K562 (cell line): Measurements from ENCODE around the gene TMCC1. TPM values are rescaled to one million over a fixed set of nuclear protein-coding genes. Genes with fewer than 3 reads are reported as not detected.

ENCODE experiments used
- ATAC-seq: fragments of 200-7000 bp; cut with Tn5 transposase; 3 replicates; pipeline ENCODE4 v1.9.1; 2020; ENCODE audit warnings: moderate library complexity
- BruUV-seq: library from RNA; stranded (reverse); fragments of 400-500 nt; replicated peaks from 2 replicates; lab custom pipeline; 2021; lab: Mats Ljungman, UMichigan
- CTCF ChIA-PET: fragments of 300-600 bp; formaldehyde crosslinking; extraction: SDS; loops from one replicate; lab custom pipeline; 2021; ENCODE audit warnings: low intra/inter-chr PET ratio; lab: Yijun Ruan, JAX
- POLR2A ChIA-PET: fragments of 300-600, 350-650 bp; sonication (Branson Sonifier 250); formaldehyde crosslinking; extraction: SDS; loops from one replicate; lab custom pipeline; 2021; ENCODE audit warnings: antibody characterized with exemption, inconsistent platforms; lab: Yijun Ruan, JAX
- DNase-seq, 4 experiments: peaks; one replicate each; pipeline versions ENCODE4 v3.0.0 to v3.0.0-alpha.2; 2011 to 2018; ENCODE audit warnings: low spot score in 3 of 4, mixed read lengths in 3 of 4; ENCODE audit errors: extremely low read depth in 1 of 4
- FAIRE-seq: peaks from 2 replicates; lab custom pipeline; 2011; peaks lifted over from hg19 to GRCh38; lab: Jason Lieb, UNC
- H2AFZ ChIP-seq: 2 replicates; pipeline ENCODE4 v1.6.0; 2011; ENCODE audit warnings: low read depth, low read length, control low read depth, inconsistent platforms
- H3K27ac ChIP-seq: fragments of 200-600 bp; 3 replicates; pipeline ENCODE4 v1.8.0; 2011; ENCODE audit warnings: low read depth, mild to moderate bottlenecking, control low read depth, inconsistent platforms, low read length, moderate library complexity, mixed read lengths; ENCODE audit errors: extremely low read depth
- H3K27me3 ChIP-seq, 2 experiments: fragments of 300-600 bp in 1 of 2; 2 replicates in 1 of 2; 3 replicates in 1 of 2; pipeline versions ENCODE4 v1.6.0 to v1.8.0; 2011; ENCODE audit warnings: inconsistent platforms in 2 of 2, low read length in 2 of 2, mild to moderate bottlenecking in 1 of 2, mixed read lengths in 1 of 2, moderate library complexity in 1 of 2; ENCODE audit not compliant: control insufficient read depth in 2 of 2, insufficient read depth in 2 of 2
- H3K36me3 ChIP-seq: fragments of 300-600 bp; 3 replicates; pipeline ENCODE4 v1.8.0; 2011; ENCODE audit warnings: mild to moderate bottlenecking, low read length, inconsistent platforms; ENCODE audit not compliant: control insufficient read depth, insufficient read depth
- H3K4me1 ChIP-seq, 2 experiments: fragments of 200-600 bp in 1 of 2; replicated peaks in 1 of 2; 2 replicates in 1 of 2; 3 replicates in 1 of 2; pipeline versions ENCODE4 v1.5.1 to v1.8.0; 2011; ENCODE audit warnings: inconsistent platforms in 2 of 2, low read length in 2 of 2, mild to moderate bottlenecking in 1 of 2, mixed read lengths in 1 of 2, moderate library complexity in 1 of 2; ENCODE audit not compliant: control insufficient read depth in 2 of 2, insufficient read depth in 2 of 2
- H3K4me2 ChIP-seq: 2 replicates; pipeline ENCODE4 v1.6.1; 2011; ENCODE audit warnings: low read length, control low read depth, inconsistent platforms, mixed read lengths; ENCODE audit not compliant: insufficient read depth
- H3K4me3 ChIP-seq: fragments of 200-600 bp; sonication (generic), shearing (Covaris generic); 2 replicates; pipeline ENCODE4 v1.5.1; 2016; ENCODE audit warnings: control low read depth, inconsistent platforms
- H3K79me2 ChIP-seq: fragments of 200-600 bp; 3 replicates; pipeline ENCODE4 v1.8.0; 2011; ENCODE audit warnings: low read length, inconsistent platforms; ENCODE audit not compliant: control insufficient read depth, insufficient read depth
- H3K9ac ChIP-seq, 2 experiments: 2 replicates each; pipeline versions ENCODE4 v1.6.0 to v1.6.1; 2011; ENCODE audit warnings: low read depth in 2 of 2, low read length in 2 of 2, control low read depth in 1 of 2, inconsistent platforms in 1 of 2, mild to moderate bottlenecking in 1 of 2, mixed read lengths in 1 of 2; ENCODE audit not compliant: insufficient read depth in 1 of 2
- H3K9me1 ChIP-seq: one replicate; pipeline ENCODE4 v1.6.0; 2011; ENCODE audit warnings: inconsistent platforms, mild to moderate bottlenecking, low read length, moderate library complexity; ENCODE audit not compliant: control insufficient read depth, insufficient read depth
- H3K9me3 ChIP-seq: replicated peaks from 2 replicates; pipeline ENCODE4 v1.5.1; 2011; ENCODE audit warnings: low read depth, low read length, inconsistent platforms; ENCODE audit not compliant: control insufficient read depth, insufficient read depth
- H4K20me1 ChIP-seq: replicated peaks from 2 replicates; pipeline ENCODE4 v1.6.1; 2011; ENCODE audit warnings: low read length, inconsistent platforms, mixed read lengths; ENCODE audit not compliant: control insufficient read depth, insufficient read depth
- ADNP ChIP-seq: fragments of 200-800 bp; sonication (Bioruptor generic); IDR thresholded peaks from 2 replicates; pipeline ENCODE4 v1.6.1; 2016; ENCODE audit warnings: missing genetic modification characterization, missing compliant biosample characterization
- CREM ChIP-seq: IDR thresholded peaks from 2 replicates; pipeline ENCODE4 v1.6.1; 2014; ENCODE audit warnings: antibody characterized with exemption, low read depth
- HMBOX1 ChIP-seq: sonication (generic); IDR thresholded peaks from 2 replicates; pipeline ENCODE4 v1.6.1; 2016
- JUND ChIP-seq, 2 experiments: IDR thresholded peaks; 2 replicates in 1 of 2; 3 replicates in 1 of 2; pipeline ENCODE4 v1.6.1; 2011; ENCODE audit warnings: borderline replicate concordance in 2 of 2, low read depth in 2 of 2, low read length in 2 of 2, improper control_type of control experiment in 1 of 2, missing biosample characterization in 1 of 2, missing genetic modification characterization in 1 of 2, missing genetic modification reagents in 1 of 2
- KDM1A ChIP-seq, 2 experiments: fragments of 450-650 bp; IDR thresholded peaks; 2 replicates each; pipeline ENCODE4 v1.6.1; 2016; ENCODE audit warnings: mild to moderate bottlenecking in 2 of 2
- MEF2A ChIP-seq: IDR thresholded peaks from 2 replicates; pipeline ENCODE4 v1.6.1; 2011; ENCODE audit warnings: low read depth, mild to moderate bottlenecking, low read length, moderate library complexity; ENCODE audit not compliant: control insufficient read depth
- MEIS2 ChIP-seq: fragments of 450-650 bp; IDR thresholded peaks from 2 replicates; pipeline ENCODE4 v1.6.1; 2014; ENCODE audit warnings: mild to moderate bottlenecking; ENCODE audit not compliant: partially characterized antibody
- RBM15 ChIP-seq: fragments of 200-400 bp; formaldehyde crosslinking; IDR thresholded peaks from 2 replicates; pipeline ENCODE4 v1.6.1; 2018; ENCODE audit warnings: mild to moderate bottlenecking, low read length, moderate library complexity; ENCODE audit not compliant: insufficient read depth
- RBM25 ChIP-seq: fragments of 200-400 bp; formaldehyde crosslinking; IDR thresholded peaks from 2 replicates; pipeline ENCODE4 v1.6.1; 2018; ENCODE audit warnings: low read length, low read depth, moderate library complexity; ENCODE audit not compliant: severe bottlenecking
- TEAD2 ChIP-seq: fragments of 450-650 bp; IDR thresholded peaks from 2 replicates; pipeline ENCODE4 v1.6.1; 2016; ENCODE audit warnings: missing genetic modification characterization, control low read depth, missing compliant biosample characterization
- ZFPM2 ChIP-seq: fragments of 250-450 bp; sonication (Bioruptor Pico); IDR thresholded peaks from 2 replicates; pipeline ENCODE4 v1.5.1; 2022; ENCODE audit warnings: mild to moderate bottlenecking
- ZKSCAN1 ChIP-seq: fragments of 150-350 bp; IDR thresholded peaks from 2 replicates; pipeline ENCODE4 v1.6.1; 2016; ENCODE audit warnings: low read depth, low read length
- ZNF445 ChIP-seq: fragments of 250-450 bp; sonication (Bioruptor Pico); IDR thresholded peaks from 2 replicates; pipeline ENCODE4 v1.4.0; 2020; ENCODE audit warnings: low read depth, mild to moderate bottlenecking, moderate library complexity
- ZNF699 ChIP-seq: fragments of 250-450 bp; sonication (Bioruptor Pico); IDR thresholded peaks from 2 replicates; pipeline ENCODE4 v1.8.0; 2021; ENCODE audit warnings: mild to moderate bottlenecking, moderate library complexity; ENCODE audit not compliant: insufficient replicate concordance
- WGBS: fragments of 100-300 bp; shearing (Covaris generic); methylation state at CpG from one replicate; pipeline ENCODE4 v1.1.6; 2016; ENCODE audit warnings: low coverage, mixed read lengths; ENCODE audit not compliant: insufficient coverage; ENCODE audit errors: missing lambda C conversion rate; 5-methylcytosine and 5-hydroxymethylcytosine counted together
- in situ Hi-C: fragments of 300-500 bp; cut with MboI; formaldehyde crosslinking; loops from 4 replicates; pipeline ENCODE4 v1.15.0; 2018; ENCODE audit warnings: inconsistent platforms, mixed read lengths
- intact Hi-C: fragments of 100-400 bp; cut with micrococcal nuclease; formaldehyde crosslinking; loops from 2 replicates; pipeline ENCODE4 v1.14.2; 2022
- polyA plus RNA-seq, 8 experiments: library from polyadenylated mRNA; depleted of rRNA in 4 of 8; stranded (reverse) in 5 of 8; unstranded in 3 of 8; fragments of >200 nt; fragmentation: Nextera tagmentation in 2 of 8; fragmentation: Illumina TruSeq in 1 of 8; extraction: Ambion mirVana in 2 of 8; extraction: Trizol in 1 of 8; gene quantifications; 2 replicates each; pipeline versions ENCODE4 v1.2.1 to v1.2.3, GENCODE V29; 2011 to 2014; ENCODE audit warnings: inconsistent platforms in 1 of 8, missing spikeins in 1 of 8
- total RNA-seq, 7 experiments: library from RNA; depleted of rRNA in 6 of 7; stranded (reverse); fragments of >200 nt in 6 of 7; fragmentation: Illumina TruSeq in 2 of 7; extraction: Trizol in 2 of 7; gene quantifications; 2 replicates each; pipeline versions ENCODE4 v1.2.1 to v1.2.3, GENCODE V29; 2011 to 2021; ENCODE audit warnings: low replicate concordance in 1 of 7
- TF ChIP-seq, protein P1 (sequence below): fragments of 250-450 bp; sonication (Bioruptor Pico); IDR thresholded peaks from 2 replicates; pipeline ENCODE4 v1.4.0; 2020; ENCODE audit warnings: borderline replicate concordance
- TF ChIP-seq, protein P2 (sequence below), 2 experiments: fragments of 450-650 bp in 1 of 2; sonication (generic) in 1 of 2; formaldehyde crosslinking; conservative IDR thresholded peaks; 2 replicates each; pipeline versions ENCODE4 v1.4.0 to v1.8.1; 2020 to 2022; ENCODE audit warnings: mild to moderate bottlenecking in 1 of 2, missing genetic modification reagents in 1 of 2

The TMCC1 gene
- total and polyA plus RNA-seq, 9 of the 15 experiments (the other 6 are each of a cell fraction or from before 2014, with no cell fraction given): 0.89 to 8.7 (median 4.0) TPM

GRCh38 chr3:129609591-129610182 is 283.8 kb downstream of the TMCC1 start:
- peak overlapping the region in 1 of 2 experiments; percentile 81; a peak in 3 of 4 replicates for H3K9ac ChIP-seq
- TF ChIP-seq, protein P1, sequence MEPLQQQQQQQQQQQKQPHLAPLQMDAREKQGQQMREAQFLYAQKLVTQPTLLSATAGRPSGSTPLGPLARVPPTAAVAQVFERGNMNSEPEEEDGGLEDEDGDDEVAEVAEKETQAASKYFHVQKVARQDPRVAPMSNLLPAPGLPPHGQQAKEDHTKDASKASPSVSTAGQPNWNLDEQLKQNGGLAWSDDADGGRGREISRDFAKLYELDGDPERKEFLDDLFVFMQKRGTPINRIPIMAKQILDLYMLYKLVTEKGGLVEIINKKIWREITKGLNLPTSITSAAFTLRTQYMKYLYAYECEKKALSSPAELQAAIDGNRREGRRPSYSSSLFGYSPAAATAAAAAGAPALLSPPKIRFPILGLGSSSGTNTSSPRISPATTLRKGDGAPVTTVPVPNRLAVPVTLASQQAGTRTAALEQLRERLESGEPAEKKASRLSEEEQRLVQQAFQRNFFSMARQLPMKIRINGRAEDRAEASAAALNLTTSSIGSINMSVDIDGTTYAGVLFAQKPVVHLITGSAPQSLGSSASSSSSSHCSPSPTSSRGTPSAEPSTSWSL: no peak
- TF ChIP-seq ZNF699: no peak
- no peak for TF ChIP-seq RBM15
- TF ChIP-seq JUND (IDR thresholded peaks at IDR 0.05; ENCODE audit: borderline replicate concordance, low read depth, low read length): no peak
- TF ChIP-seq JUND (tag; IDR thresholded peaks at IDR 0.05; ENCODE audit: borderline replicate concordance, low read depth, low read length): no peak
- TF ChIP-seq MEIS2: peak; percentile 71
- peak; percentile 13; the same call in 1 of the 2 replicates for TF ChIP-seq ADNP
- TF ChIP-seq KDM1A (IDR thresholded peaks at IDR 0.05): peak in 1 of 2 experiments; percentile 0; a peak in 1 of 4 replicates
- 0 out of 2 replicates have a peak, but pooled peaks have one; percentile 14 for TF ChIP-seq HMBOX1
- no peak for TF ChIP-seq ZFPM2 (CRISPR knock-in tag)
- TF ChIP-seq CREM: no peak
- TF ChIP-seq MEF2A: no peak
- no peak for TF ChIP-seq ZKSCAN1
- no peak for TF ChIP-seq ZNF445 (CRISPR knock-in tag)
- no peak for TF ChIP-seq RBM25
- TF ChIP-seq, protein P2, sequence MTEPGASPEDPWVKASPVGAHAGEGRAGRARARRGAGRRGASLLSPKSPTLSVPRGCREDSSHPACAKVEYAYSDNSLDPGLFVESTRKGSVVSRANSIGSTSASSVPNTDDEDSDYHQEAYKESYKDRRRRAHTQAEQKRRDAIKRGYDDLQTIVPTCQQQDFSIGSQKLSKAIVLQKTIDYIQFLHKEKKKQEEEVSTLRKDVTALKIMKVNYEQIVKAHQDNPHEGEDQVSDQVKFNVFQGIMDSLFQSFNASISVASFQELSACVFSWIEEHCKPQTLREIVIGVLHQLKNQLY (CRISPR knock-in tag; conservative IDR thresholded peaks at IDR 0.05): no peak
- TF ChIP-seq TEAD2: no peak
- DNase-seq: no peak
- ChIA-PET POLR2A (no interaction called here), CTCF (no interaction called here)
- H3K27ac ChIP-seq: peak overlapping the region; percentile 35; the same call in 1 of the 3 replicates
- H3K79me2 ChIP-seq: peaks cover 14% of the 10 kb centered on the region
- H2AFZ ChIP-seq: no peak overlapping the region
- H3K4me3 ChIP-seq: no peak overlapping the region
- in situ Hi-C loops (no loop called here), intact Hi-C loops (loop anchor here (10.0 kb wide), 1 partner anchor 225 kb away; no protein-coding TSS in a partner anchor)
- H3K9me3 ChIP-seq: no peaks in the 10 kb centered on the region
- WGBS: 4% methylated on average over 3 of the region's 3 CpGs
- no peak for ATAC-seq
- no peak overlapping the region for H3K4me2 ChIP-seq
- peak; percentile 59 for FAIRE-seq
- BruUV-seq: no TSS peak
- no peaks in the 10 kb centered on the region for H3K9me1 ChIP-seq
- H3K27me3 ChIP-seq: no peaks in the 10 kb centered on the region
- H3K36me3 ChIP-seq: no peaks in the 10 kb centered on the region
- peaks cover 21 to 76% of the 10 kb centered on the region in 2 experiments; a peak in 4 of 5 replicates for H3K4me1 ChIP-seq
- peaks cover 3% of the 10 kb centered on the region; the same call in 1 of the 2 replicates for H4K20me1 ChIP-seq
